Measurements from ENCODE around the gene AVPI1. TPM values are rescaled to one million over a fixed set of nuclear protein-coding genes. Genes with fewer than 3 reads are reported as not detected.

Gene AVPI1
- total RNA-seq, 1 donor: 101 TPM

DNA sequence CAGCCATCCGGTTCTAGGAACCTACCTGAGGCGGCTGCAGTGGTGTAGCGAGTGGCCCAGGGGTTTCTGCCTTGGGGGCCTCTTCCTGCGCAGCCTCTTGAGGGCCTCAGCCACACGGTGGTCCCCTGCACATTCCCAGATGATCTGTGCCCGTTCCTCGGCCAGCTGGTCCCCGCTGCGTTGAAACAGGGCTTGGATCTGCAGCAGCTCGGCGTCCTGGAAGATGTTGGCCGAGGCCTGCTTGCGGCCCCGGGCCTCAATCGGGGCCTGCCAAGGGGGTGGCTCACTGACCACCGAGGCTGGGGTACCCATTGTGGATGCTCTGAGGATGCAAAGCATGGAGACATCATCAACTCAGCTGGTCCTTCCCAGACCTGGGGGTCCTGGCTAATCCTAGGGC, 7.4 kb downstream of the AVPI1 start:
- Histone ChIP-seq H3K4me3 (ENCODE audit: insufficient read depth, low read length) (no peak overlapping the region), H4K20me1 (ENCODE audit: insufficient read depth, low read length) (peaks cover 22% of the 10 kb centered on the region), H3K27ac (ENCODE audit: low read depth, low read length) (no peak overlapping the region), H3K79me2 (ENCODE audit: insufficient read depth, low read length) (peaks cover 70% of the 10 kb centered on the region), H3K9me3 (ENCODE audit: low read depth, low read length) (no peaks in the 10 kb centered on the region), H3K36me3 (ENCODE audit: insufficient read depth, low read length) (peaks cover 43% of the 10 kb centered on the region), H3K4me1 (ENCODE audit: insufficient read depth, low read length) (peaks cover 14% of the 10 kb centered on the region), H2AFZ (ENCODE audit: low read length) (no peak overlapping the region), H3K27me3 (ENCODE audit: insufficient read depth, low read length) (no peaks in the 10 kb centered on the region), H3K4me2 (ENCODE audit: insufficient read depth, low read length) (no peak overlapping the region)
- TF ChIP-seq, protein P1, sequence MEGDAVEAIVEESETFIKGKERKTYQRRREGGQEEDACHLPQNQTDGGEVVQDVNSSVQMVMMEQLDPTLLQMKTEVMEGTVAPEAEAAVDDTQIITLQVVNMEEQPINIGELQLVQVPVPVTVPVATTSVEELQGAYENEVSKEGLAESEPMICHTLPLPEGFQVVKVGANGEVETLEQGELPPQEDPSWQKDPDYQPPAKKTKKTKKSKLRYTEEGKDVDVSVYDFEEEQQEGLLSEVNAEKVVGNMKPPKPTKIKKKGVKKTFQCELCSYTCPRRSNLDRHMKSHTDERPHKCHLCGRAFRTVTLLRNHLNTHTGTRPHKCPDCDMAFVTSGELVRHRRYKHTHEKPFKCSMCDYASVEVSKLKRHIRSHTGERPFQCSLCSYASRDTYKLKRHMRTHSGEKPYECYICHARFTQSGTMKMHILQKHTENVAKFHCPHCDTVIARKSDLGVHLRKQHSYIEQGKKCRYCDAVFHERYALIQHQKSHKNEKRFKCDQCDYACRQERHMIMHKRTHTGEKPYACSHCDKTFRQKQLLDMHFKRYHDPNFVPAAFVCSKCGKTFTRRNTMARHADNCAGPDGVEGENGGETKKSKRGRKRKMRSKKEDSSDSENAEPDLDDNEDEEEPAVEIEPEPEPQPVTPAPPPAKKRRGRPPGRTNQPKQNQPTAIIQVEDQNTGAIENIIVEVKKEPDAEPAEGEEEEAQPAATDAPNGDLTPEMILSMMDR (IDR thresholded peaks at IDR 0.05; ENCODE audit: extremely low read depth, low read depth, low read length): no peak
- no peak for DNase-seq (ENCODE audit: insufficient read length, low spot score, missing footprints)

DNA sequence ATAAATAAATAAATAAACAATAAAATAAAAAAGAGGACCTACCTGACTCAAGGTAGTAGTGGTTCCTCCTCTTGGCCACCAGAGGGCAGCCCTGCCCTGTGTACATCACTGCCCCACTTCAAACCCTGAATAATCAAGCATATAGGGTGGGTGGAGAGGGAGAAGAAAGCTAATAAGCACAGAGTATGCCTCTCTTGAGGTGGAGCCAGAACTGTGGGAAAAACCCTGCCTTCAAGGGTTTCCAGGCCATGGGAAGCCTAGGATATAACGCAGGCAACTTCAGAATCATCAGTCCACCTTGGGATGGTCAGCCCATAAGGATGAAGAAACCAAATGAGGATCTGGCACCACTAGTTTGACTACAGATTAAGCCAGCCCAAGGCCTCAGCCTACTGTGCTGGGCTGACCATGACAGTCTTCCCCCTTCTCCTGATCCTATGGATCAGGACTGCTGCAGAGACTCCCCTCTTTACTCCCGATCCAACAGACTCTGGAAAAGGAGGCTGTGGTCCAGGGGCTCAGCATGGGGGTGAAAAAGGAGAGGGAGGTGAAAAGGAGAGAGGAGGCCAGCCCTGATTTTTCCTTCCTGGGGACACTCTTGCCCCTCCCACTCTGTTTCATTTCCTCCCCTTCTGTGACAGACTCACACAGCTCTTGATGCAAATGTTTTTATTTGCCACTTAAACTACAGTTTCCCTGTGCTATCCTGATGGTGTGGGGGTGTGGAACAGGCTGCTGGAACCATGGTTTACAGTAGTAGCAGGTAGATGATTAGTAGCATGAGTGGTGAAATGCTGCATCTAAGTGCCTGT, 10.1 kb downstream of the AVPI1 start:
- Histone ChIP-seq H3K27me3 (ENCODE audit: insufficient read depth, low read length) (no peaks in the 10 kb centered on the region), H3K4me2 (ENCODE audit: insufficient read depth, low read length) (no peak overlapping the region), H3K36me3 (ENCODE audit: insufficient read depth, low read length) (peaks cover 59% of the 10 kb centered on the region), H3K27ac (ENCODE audit: low read depth, low read length) (peak overlapping the region; percentile 5), H2AFZ (ENCODE audit: low read length) (no peak overlapping the region), H3K4me3 (ENCODE audit: insufficient read depth, low read length) (no peak overlapping the region), H4K20me1 (ENCODE audit: insufficient read depth, low read length) (peaks cover 15% of the 10 kb centered on the region), H3K4me1 (ENCODE audit: insufficient read depth, low read length) (no peaks in the 10 kb centered on the region), H3K79me2 (ENCODE audit: insufficient read depth, low read length) (peaks cover 44% of the 10 kb centered on the region), H3K9me3 (ENCODE audit: low read depth, low read length) (no peaks in the 10 kb centered on the region)
- TF ChIP-seq, protein P1 (IDR thresholded peaks at IDR 0.05; ENCODE audit: extremely low read depth, low read depth, low read length): peak; percentile 79
- DNase-seq (ENCODE audit: insufficient read length, low spot score, missing footprints): peak; percentile 78

DNA sequence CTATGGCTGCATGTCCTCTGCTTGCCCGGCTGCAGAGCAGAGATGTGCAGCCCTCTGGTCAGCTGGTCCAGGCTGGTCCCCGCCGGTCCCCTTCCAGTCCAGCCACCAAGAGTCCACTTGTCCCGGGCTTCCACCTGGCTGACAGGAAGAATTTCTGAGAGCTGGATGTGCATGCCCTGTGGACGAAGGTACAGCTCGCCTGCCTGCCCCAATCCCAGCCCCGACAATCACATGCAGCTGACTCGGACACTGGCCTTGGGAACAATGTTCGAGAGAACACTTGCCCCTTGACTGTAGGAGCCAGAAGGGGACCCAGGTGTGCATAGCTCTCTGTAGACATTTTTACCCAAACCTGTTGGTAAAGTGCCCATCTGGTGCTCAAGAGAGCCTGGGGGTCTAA, 11.8 kb downstream of the AVPI1 start:
- no peak for DNase-seq (ENCODE audit: insufficient read length, low spot score, missing footprints)
- Histone ChIP-seq H3K27me3 (ENCODE audit: insufficient read depth, low read length) (no peaks in the 10 kb centered on the region), H3K4me1 (ENCODE audit: insufficient read depth, low read length) (no peaks in the 10 kb centered on the region), H3K9me3 (ENCODE audit: low read depth, low read length) (no peaks in the 10 kb centered on the region), H3K79me2 (ENCODE audit: insufficient read depth, low read length) (peaks cover 32% of the 10 kb centered on the region), H4K20me1 (ENCODE audit: insufficient read depth, low read length) (peaks cover 12% of the 10 kb centered on the region), H3K27ac (ENCODE audit: low read depth, low read length) (no peak overlapping the region), H3K4me2 (ENCODE audit: insufficient read depth, low read length) (no peak overlapping the region), H2AFZ (ENCODE audit: low read length) (no peak overlapping the region), H3K36me3 (ENCODE audit: insufficient read depth, low read length) (peaks cover 72% of the 10 kb centered on the region), H3K4me3 (ENCODE audit: insufficient read depth, low read length) (no peak overlapping the region)
- TF ChIP-seq, protein P1 (IDR thresholded peaks at IDR 0.05; ENCODE audit: extremely low read depth, low read depth, low read length): no peak

DNA sequence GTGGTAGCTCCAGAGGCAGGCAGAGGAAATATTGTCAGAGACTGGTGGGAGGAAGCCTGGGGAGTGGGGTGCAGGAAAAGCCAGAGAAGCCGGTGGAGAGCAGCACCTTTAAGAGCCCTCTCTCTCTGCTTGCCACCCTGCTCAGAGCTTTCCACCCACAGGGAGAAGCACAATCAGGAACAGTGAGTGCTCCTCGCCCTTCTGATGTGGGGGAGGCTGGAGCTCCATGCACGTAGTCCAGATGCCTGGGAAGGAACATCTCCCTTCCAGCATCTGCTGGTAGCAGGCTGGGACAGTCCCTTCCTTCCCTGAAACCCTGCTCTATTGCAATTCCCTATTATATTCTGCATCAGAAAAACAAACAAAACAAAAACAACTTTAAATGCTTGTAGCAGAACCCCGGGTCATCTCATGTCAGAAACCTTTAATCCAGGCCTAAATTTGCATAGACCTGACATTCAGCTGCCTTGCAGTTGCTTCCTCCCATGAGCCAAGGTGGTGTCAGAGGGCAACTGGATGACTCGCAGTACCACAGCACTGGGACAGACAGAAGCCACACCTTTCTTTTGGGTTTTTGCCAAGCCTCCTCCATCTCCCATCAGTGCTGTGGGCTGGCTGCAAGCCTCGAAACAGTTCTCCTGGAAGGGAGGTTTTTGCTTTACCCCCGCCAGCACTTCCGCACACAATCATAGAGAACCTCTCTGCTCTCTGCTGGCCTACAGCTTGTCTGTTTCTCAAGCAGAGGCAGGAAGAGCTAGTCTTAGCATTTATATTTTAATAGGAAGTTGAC, 13.1 kb downstream of the AVPI1 start:
- Histone ChIP-seq H3K79me2 (ENCODE audit: insufficient read depth, low read length) (peaks cover 21% of the 10 kb centered on the region), H3K9me3 (ENCODE audit: low read depth, low read length) (no peaks in the 10 kb centered on the region), H3K4me1 (ENCODE audit: insufficient read depth, low read length) (no peaks in the 10 kb centered on the region), H3K27me3 (ENCODE audit: insufficient read depth, low read length) (no peaks in the 10 kb centered on the region), H3K36me3 (ENCODE audit: insufficient read depth, low read length) (peaks cover 78% of the 10 kb centered on the region), H3K4me3 (ENCODE audit: insufficient read depth, low read length) (no peak overlapping the region), H2AFZ (ENCODE audit: low read length) (no peak overlapping the region), H4K20me1 (ENCODE audit: insufficient read depth, low read length) (peaks cover 10% of the 10 kb centered on the region), H3K27ac (ENCODE audit: low read depth, low read length) (no peak overlapping the region), H3K4me2 (ENCODE audit: insufficient read depth, low read length) (no peak overlapping the region)
- DNase-seq (ENCODE audit: insufficient read length, low spot score, missing footprints): peak; percentile 69
- TF ChIP-seq, protein P1 (IDR thresholded peaks at IDR 0.05; ENCODE audit: extremely low read depth, low read depth, low read length): no peak

Data from osteoblast (primary cell).